Pancreas (tissue), 10 donors: ENCODE data around the gene CCNJL. TPM values are rescaled to one million over a fixed set of nuclear protein-coding genes. Genes with fewer than 3 reads are reported as not detected.
"Not testable (repeated sequence)": the region's sequence is repeated elsewhere in the genome, so short reads cannot be mapped to it uniquely, and the experiment has no call there.

ENCODE experiments used
- ATAC-seq, 4 donors: fragments of 200-7000 bp; cut with Tn5 transposase; one replicate each; pipeline versions ENCODE4 v1.8.0 to v1.9.1; 2020; ENCODE audit warnings: mild to moderate bottlenecking in 4 of 4, moderate library complexity in 4 of 4
- DNase-seq, 6 donors: peaks; one replicate each; pipeline ENCODE4 v3.0.0-alpha.2; 2020
- FAIRE-seq: peaks from 2 replicates; lab custom pipeline; 2012; peaks lifted over from hg19 to GRCh38; lab: Jason Lieb, UNC
- H3K27ac ChIP-seq, 4 donors: fragments of 200-600 bp; sonication (generic); 1 replicate in 3 of 4; 2 replicates in 1 of 4; pipeline versions ENCODE4 v1.5.0 to v1.8.0; 2020
- H3K27me3 ChIP-seq, 4 donors: fragments of 200-600 bp; one replicate each; pipeline ENCODE4 v1.8.0; 2021
- H3K36me3 ChIP-seq, 3 donors: fragments of 200-600 bp; sonication (generic) in 1 of 3; one replicate each; pipeline versions ENCODE4 v1.5.0 to v1.8.0; 2020 to 2021
- H3K4me1 ChIP-seq, 3 donors: fragments of 200-600 bp; one replicate each; pipeline ENCODE4 v1.8.0; 2021
- H3K4me3 ChIP-seq, 4 donors: fragments of 200-600 bp; sonication (generic) in 2 of 4; one replicate each; pipeline versions ENCODE4 v1.5.0 to v1.8.0; 2020 to 2021
- H3K9me3 ChIP-seq, 4 donors: fragments of 200-600 bp; one replicate each; pipeline ENCODE4 v1.8.0; 2021
- WGBS, 2 donors: extraction: QIAGEN DNeasy Blood & Tissue Kit; methylation state at CpG; one replicate each; pipeline ENCODE4 v1.1.7; 2013; 5-methylcytosine and 5-hydroxymethylcytosine counted together
- intact Hi-C, 3 donors: fragments of 100-400 bp; cut with DNase I; formaldehyde crosslinking; loops; one replicate each; pipeline versions ENCODE4 v1.11.1 to v1.14.2; 2022
- polyA plus RNA-seq, 2 donors: library from polyadenylated mRNA; stranded (reverse); fragments of 200-250 nt; gene quantifications; one replicate each; pipeline ENCODE4 v1.2.3, GENCODE V29; 2013
- total RNA-seq, 6 donors: library from RNA; stranded (reverse); fragmentation: NEBNext Ultra II Directional in 4 of 6; extraction: Animal tissue kit (Norgen Biotek cat#: 25700) in 4 of 6; gene quantifications; one replicate each; pipeline versions ENCODE4 v1.2.1 to v1.2.4, GENCODE V29; 2021 to 2023
- TF ChIP-seq, protein P1 (sequence below), 4 donors: fragments of 200-600 bp; sonication (generic) in 3 of 4; IDR thresholded peaks; one replicate each; pipeline versions ENCODE4 v1.5.0 to v1.8.0; 2021; ENCODE audit warnings: antibody characterized with exemption in 4 of 4
- donor health status: healthy with polysubstance abuse.
- donor health status: DM: no; HTN: no; CAD: no; lungs with moderate emphysema.
- donor health status: DM: no; HTN: no; CAD: no.
- donor health status: control.
- donor health status: control.
- donor health status: Bipolar disorder and iron deficiency.
- donor health status: DM: yes; HTN: yes; CAD: no.
- donor health status: DM: no; HTN: no; CAD: no.
- donor health status: DM: no; HTN: no; CAD: no.
- donor health status: DM: yes; HTN: yes; CAD: no.

The CCNJL gene
- total and polyA plus RNA-seq, 8 donors = 0.06 to 0.58 (median 0.14) TPM

GRCh38 chr5:160250226-160250625 lies 62.1 kb downstream of the CCNJL start:
- H3K36me3 ChIP-seq = no peaks in the 10 kb centered on the region
- WGBS, 2 donors = 86 to 90% methylated on average over 5 of the region's 5 CpGs
- H3K4me3 ChIP-seq = no peak overlapping the region
- intact Hi-C loops = no loop called here
- no peaks in the 10 kb centered on the region for H3K4me1 ChIP-seq
- DNase-seq (no peak), ATAC-seq (no peak), FAIRE-seq (no peak)
- no peaks in the 10 kb centered on the region for H3K9me3 ChIP-seq
- H3K27ac ChIP-seq = no peak overlapping the region
- TF ChIP-seq, protein P1, sequence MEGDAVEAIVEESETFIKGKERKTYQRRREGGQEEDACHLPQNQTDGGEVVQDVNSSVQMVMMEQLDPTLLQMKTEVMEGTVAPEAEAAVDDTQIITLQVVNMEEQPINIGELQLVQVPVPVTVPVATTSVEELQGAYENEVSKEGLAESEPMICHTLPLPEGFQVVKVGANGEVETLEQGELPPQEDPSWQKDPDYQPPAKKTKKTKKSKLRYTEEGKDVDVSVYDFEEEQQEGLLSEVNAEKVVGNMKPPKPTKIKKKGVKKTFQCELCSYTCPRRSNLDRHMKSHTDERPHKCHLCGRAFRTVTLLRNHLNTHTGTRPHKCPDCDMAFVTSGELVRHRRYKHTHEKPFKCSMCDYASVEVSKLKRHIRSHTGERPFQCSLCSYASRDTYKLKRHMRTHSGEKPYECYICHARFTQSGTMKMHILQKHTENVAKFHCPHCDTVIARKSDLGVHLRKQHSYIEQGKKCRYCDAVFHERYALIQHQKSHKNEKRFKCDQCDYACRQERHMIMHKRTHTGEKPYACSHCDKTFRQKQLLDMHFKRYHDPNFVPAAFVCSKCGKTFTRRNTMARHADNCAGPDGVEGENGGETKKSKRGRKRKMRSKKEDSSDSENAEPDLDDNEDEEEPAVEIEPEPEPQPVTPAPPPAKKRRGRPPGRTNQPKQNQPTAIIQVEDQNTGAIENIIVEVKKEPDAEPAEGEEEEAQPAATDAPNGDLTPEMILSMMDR (IDR thresholded peaks at IDR 0.05) = no peak
- H3K27me3 ChIP-seq = no peaks in the 10 kb centered on the region

DNA sequence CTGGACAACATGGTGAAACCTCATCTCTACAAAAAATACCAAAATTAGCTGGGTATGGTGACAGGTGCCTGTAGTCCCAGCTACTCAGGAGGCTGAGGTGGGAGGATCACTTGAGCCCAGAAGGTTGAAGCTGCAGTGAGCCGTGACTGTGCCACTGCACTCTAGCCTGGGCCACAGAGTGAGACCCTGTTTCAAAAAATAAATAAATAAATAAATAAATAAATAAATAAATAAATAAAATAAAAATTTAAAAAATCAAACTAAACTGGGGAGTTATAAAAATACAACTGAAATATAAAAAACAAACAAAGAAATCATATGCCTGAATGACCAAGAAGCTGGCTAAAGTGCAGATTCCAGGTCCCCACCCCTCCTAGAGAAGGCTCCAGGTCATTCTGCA lies 62.8 kb downstream of the CCNJL start:
- 96 to 100% methylated on average over 1 of the region's 1 CpG for WGBS, 2 donors
- not testable (repeated sequence) for H3K27ac ChIP-seq, H3K27me3 ChIP-seq

GRCh38 chr5:160245506-160246086 lies 66.8 kb downstream of the CCNJL start:
- TF ChIP-seq, protein P1 (IDR thresholded peaks at IDR 0.05) = no peak
- ATAC-seq (no peak), DNase-seq (no peak), FAIRE-seq (no peak)
- intact Hi-C loops = no loop called here
- Histone ChIP-seq H3K4me3 (no peak overlapping the region), H3K4me1 (no peaks in the 10 kb centered on the region), H3K27ac (no peak overlapping the region), H3K27me3 (no peaks in the 10 kb centered on the region), H3K9me3 (no peaks in the 10 kb centered on the region), H3K36me3 (no peaks in the 10 kb centered on the region)
- 73 to 77% methylated on average over 9 of the region's 9 CpGs for WGBS, 2 donors

More for the DNA sequence above, 62.8 kb downstream of the CCNJL start:
- FAIRE-seq, DNase-seq, intact Hi-C loops, H3K36me3 ChIP-seq, H3K4me3 ChIP-seq, H3K9me3 ChIP-seq, H3K4me1 ChIP-seq, ATAC-seq: not testable (repeated sequence)

- intact Hi-C loops = no loop called here
- no peaks in the 10 kb centered on the region for H3K9me3 ChIP-seq
- H3K4me3 ChIP-seq = no peak overlapping the region
- no peaks in the 10 kb centered on the region for H3K27me3 ChIP-seq
- ATAC-seq = no peak
- H3K4me1 ChIP-seq = no peaks in the 10 kb centered on the region
- FAIRE-seq = no peak
- TF ChIP-seq, protein P1 (IDR thresholded peaks at IDR 0.05) = no peak
- H3K27ac ChIP-seq = no peak overlapping the region
- no peaks in the 10 kb centered on the region for H3K36me3 ChIP-seq
- DNase-seq = no peak
- WGBS, 2 donors = 71 to 90% methylated on average over 3 of the region's 3 CpGs
Observed at GRCh38 chr5:160242145-160242544, 70.2 kb downstream of the CCNJL start.

GRCh38 chr5:160240350-160240749 lies 72.0 kb downstream of the CCNJL start:
- ATAC-seq = peak in 3 of 4 donors; percentile 25 to 55 (median 48)
- DNase-seq = no peak
- H3K36me3 ChIP-seq = no peaks in the 10 kb centered on the region
- no peaks in the 10 kb centered on the region for H3K27me3 ChIP-seq
- TF ChIP-seq, protein P1 (IDR thresholded peaks at IDR 0.05) = no peak
- no peak for FAIRE-seq
- H3K4me3 ChIP-seq = no peak overlapping the region
- no peaks in the 10 kb centered on the region for H3K9me3 ChIP-seq
- intact Hi-C loops = no loop called here
- no peak overlapping the region for H3K27ac ChIP-seq
- no peaks in the 10 kb centered on the region for H3K4me1 ChIP-seq
- WGBS, 2 donors = 11 to 16% methylated on average over 3 of the region's 3 CpGs
